Vagina (tissue), 2 donors: ENCODE results near the gene ARMC9. TPM values are rescaled to one million over a fixed set of nuclear protein-coding genes. Genes with fewer than 3 reads are reported as not detected.
"Not testable (repeated sequence)": the region's sequence is repeated elsewhere in the genome, so short reads cannot be mapped to it uniquely, and the experiment has no call there.

ENCODE experiments used
- DNase-seq, 2 donors: peaks; one replicate each; pipeline ENCODE4 v3.0.0-alpha.2; 2017; ENCODE audit errors: extremely low spot score in 2 of 2
- H3K27ac ChIP-seq: fragments of 200-600 bp; sonication (generic); one replicate; pipeline ENCODE4 v1.5.1; 2019
- H3K27me3 ChIP-seq: fragments of 200-600 bp; sonication (generic); one replicate; pipeline ENCODE4 v1.5.1; 2019
- H3K36me3 ChIP-seq, 2 donors: fragments of 200-600 bp; sonication (generic); one replicate each; pipeline ENCODE4 v1.5.1; 2017 to 2019
- H3K4me1 ChIP-seq: fragments of 200-600 bp; sonication (generic); one replicate; pipeline ENCODE4 v1.5.1; 2019
- H3K4me3 ChIP-seq, 2 donors: fragments of 200-600 bp; sonication (generic); 1 replicate in 1 of 2; 2 replicates in 1 of 2; pipeline ENCODE4 v1.5.1; 2016 to 2019
- H3K9me3 ChIP-seq: fragments of 200-600 bp; sonication (generic); one replicate; pipeline ENCODE4 v1.5.1; 2019
- CTCF ChIP-seq, 3 experiments: fragments of 450-650 bp in 2 of 3; fragments of 200-600 bp in 1 of 3; sonication (generic) in 1 of 3; IDR thresholded peaks; one replicate each; pipeline ENCODE4 v1.5.1; 2017 to 2019; ENCODE audit warnings: antibody characterized with exemption in 3 of 3, mild to moderate bottlenecking in 2 of 3, moderate library complexity in 2 of 3
- POLR2A ChIP-seq, 2 donors: fragments of 450-650 bp; IDR thresholded peaks; one replicate each; pipeline ENCODE4 v1.6.1; 2017; ENCODE audit warnings: antibody characterized with exemption in 2 of 2, mild to moderate bottlenecking in 2 of 2, moderate library complexity in 2 of 2
- POLR2AphosphoS5 ChIP-seq, 2 donors: sonication (generic); formaldehyde crosslinking; IDR thresholded peaks; one replicate each; pipeline ENCODE4 v1.9.0; 2017; ENCODE audit warnings: antibody characterized with exemption in 2 of 2, mild to moderate bottlenecking in 2 of 2, low read depth in 1 of 2; ENCODE audit not compliant: insufficient read depth in 1 of 2
- intact Hi-C: fragments of 100-400 bp; cut with DNase I; formaldehyde crosslinking; loops from one replicate; pipeline ENCODE4 v1.15.1; 2023
- total RNA-seq: library from RNA; depleted of rRNA; stranded (reverse); fragments of >200 nt; gene quantifications from one replicate; pipeline ENCODE4 v1.2.3, GENCODE V29; 2016

The ARMC9 gene
- total RNA-seq, 1 donor from 2014 or later, result 16.0 TPM

GRCh38 chr2:231191896-231192872, 6.2 kb upstream of the ARMC9 start:
- peak in 1 of 2 donors; percentile 97 for DNase-seq
- TF ChIP-seq POLR2A (IDR thresholded peaks at IDR 0.05) (no peak), POLR2AphosphoS5 (IDR thresholded peaks at IDR 0.05; ENCODE audit: insufficient read depth in 1 of 2, low read depth in 1 of 2) (peak; percentile 38 to 56), CTCF (IDR thresholded peaks at IDR 0.05) (peak in 2 of 3 experiments; percentile 15 to 74)

GRCh38 chr2:231193216-231193615, 5.2 kb upstream of the ARMC9 start:
- H3K9me3 ChIP-seq, result no peaks in the 10 kb centered on the region
- H3K4me3 ChIP-seq, result no peak overlapping the region
- no peak for DNase-seq
- H3K27me3 ChIP-seq, result no peaks in the 10 kb centered on the region
- H3K4me1 ChIP-seq, result peaks cover 29% of the 10 kb centered on the region
- no peak for TF ChIP-seq CTCF (IDR thresholded peaks at IDR 0.05)
- TF ChIP-seq POLR2A (IDR thresholded peaks at IDR 0.05), result no peak
- TF ChIP-seq POLR2AphosphoS5 (IDR thresholded peaks at IDR 0.05; ENCODE audit: insufficient read depth in 1 of 2, low read depth in 1 of 2), result no peak
- H3K27ac ChIP-seq, result peak overlapping the region; percentile 96
- intact Hi-C loops, result no loop called here
- H3K36me3 ChIP-seq, result no peaks in the 10 kb centered on the region

More at GRCh38 chr2:231191896-231192872, 6.2 kb upstream of the ARMC9 start:
- no peaks in the 10 kb centered on the region for H3K9me3 ChIP-seq
- no peaks in the 10 kb centered on the region for H3K36me3 ChIP-seq
- intact Hi-C loops, result loop anchor here (2.0 kb wide), 1 partner anchor 87 kb away; no protein-coding TSS in a partner anchor
- peaks cover 24% of the 10 kb centered on the region for H3K4me1 ChIP-seq
- H3K4me3 ChIP-seq, result no peak overlapping the region
- H3K27ac ChIP-seq, result peak overlapping the region; percentile 96
- no peaks in the 10 kb centered on the region for H3K27me3 ChIP-seq

- DNase-seq, result no peak
- Histone ChIP-seq H3K4me1 (peaks cover 28% of the 10 kb centered on the region), H3K27me3 (no peaks in the 10 kb centered on the region), H3K27ac (no peak overlapping the region), H3K36me3 (no peaks in the 10 kb centered on the region), H3K4me3 (no peak overlapping the region), H3K9me3 (no peaks in the 10 kb centered on the region)
- intact Hi-C loops, result no loop called here
- TF ChIP-seq POLR2AphosphoS5 (IDR thresholded peaks at IDR 0.05; ENCODE audit: insufficient read depth in 1 of 2, low read depth in 1 of 2) (no peak), POLR2A (IDR thresholded peaks at IDR 0.05) (no peak), CTCF (IDR thresholded peaks at IDR 0.05) (no peak)
Measured at GRCh38 chr2:231196592-231196991, 1.8 kb upstream of the ARMC9 start.

GRCh38 chr2:231197196-231197595, 1.2 kb upstream of the ARMC9 start:
- DNase-seq, H3K4me3 ChIP-seq, intact Hi-C loops, H3K27ac ChIP-seq, H3K36me3 ChIP-seq, H3K9me3 ChIP-seq, H3K27me3 ChIP-seq: not testable (repeated sequence)
- H3K4me1 ChIP-seq, result peaks cover 22% of the 10 kb centered on the region

- Histone ChIP-seq H3K9me3 (no peaks in the 10 kb centered on the region), H3K4me1 (peaks cover 18% of the 10 kb centered on the region), H3K4me3 (peak overlapping the region; percentile 66 to 80), H3K27ac (peak overlapping the region; percentile 32), H3K27me3 (no peaks in the 10 kb centered on the region), H3K36me3 (no peaks in the 10 kb centered on the region)
- no peak for DNase-seq
- intact Hi-C loops, result no loop called here
- TF ChIP-seq POLR2AphosphoS5 (IDR thresholded peaks at IDR 0.05; ENCODE audit: insufficient read depth in 1 of 2, low read depth in 1 of 2) (no peak), POLR2A (IDR thresholded peaks at IDR 0.05) (no peak), CTCF (IDR thresholded peaks at IDR 0.05) (no peak)
Measured at GRCh38 chr2:231197706-231198290, 633 bp upstream of the ARMC9 start.
